Measurements from ENCODE around the gene ETV3L. TPM values are rescaled to one million over a fixed set of nuclear protein-coding genes. Genes with fewer than 3 reads are reported as not detected.

ETV3L gene
- total and polyA plus RNA-seq, 2 experiments from 2014 or later = not detected

- H3K4me2 ChIP-seq = peak overlapping the region; percentile 85
- no peaks in the 10 kb centered on the region for H3K27me3 ChIP-seq
- WGBS (ENCODE audit: low lambda C conversion rate, missing lambda C conversion rate) = under 1% methylated on average over 34 of the region's 36 CpGs
- peak overlapping the region; percentile 99 for H3K27ac ChIP-seq
- H3K4me3 ChIP-seq = peak overlapping the region; percentile 90
- peaks cover 41% of the 10 kb centered on the region for H3K79me2 ChIP-seq
- H4K20me1 ChIP-seq (ENCODE audit: insufficient read depth, poor library complexity, severe bottlenecking) = peaks cover 21% of the 10 kb centered on the region
- peaks cover 28% of the 10 kb centered on the region for H3K4me1 ChIP-seq (ENCODE audit: insufficient read depth)
- peak overlapping the region; percentile 58 for H2AFZ ChIP-seq
- H3K9me3 ChIP-seq (ENCODE audit: low read depth) = no peaks in the 10 kb centered on the region
- DNase-seq (ENCODE audit: low spot score) = peak; percentile 43
- H3K36me3 ChIP-seq (replicated peaks; ENCODE audit: insufficient read depth, low read depth) = no peaks in the 10 kb centered on the region
- H3K9me2 ChIP-seq (replicated peaks; ENCODE audit: insufficient read depth) = no peaks in the 10 kb centered on the region
- TF ChIP-seq EZH2phosphoT487 (IDR thresholded peaks at IDR 0.05; ENCODE audit: low read depth, severe bottlenecking, unreplicated experiment) (no peak), EZH2 (IDR thresholded peaks at IDR 0.05; ENCODE audit: borderline replicate concordance) (no peak), CTCF (IDR thresholded peaks at IDR 0.05; ENCODE audit: poor library complexity) (no peak)
Measured at GRCh38 chr1:157137408-157138219, 38.0 kb upstream of the ETV3L start.

GRCh38 chr1:157137046-157137407, 37.4 kb upstream of the ETV3L start:
- Histone ChIP-seq H3K4me1 (ENCODE audit: insufficient read depth) (peaks cover 30% of the 10 kb centered on the region), H4K20me1 (ENCODE audit: insufficient read depth, poor library complexity, severe bottlenecking) (peaks cover 21% of the 10 kb centered on the region), H3K9me3 (ENCODE audit: low read depth) (no peaks in the 10 kb centered on the region), H3K27me3 (no peaks in the 10 kb centered on the region), H3K79me2 (peaks cover 41% of the 10 kb centered on the region), H3K4me3 (peak overlapping the region; percentile 90), H3K27ac (peak overlapping the region; percentile 99), H3K36me3 (replicated peaks; ENCODE audit: insufficient read depth, low read depth) (no peaks in the 10 kb centered on the region), H2AFZ (no peak overlapping the region), H3K9me2 (replicated peaks; ENCODE audit: insufficient read depth) (no peaks in the 10 kb centered on the region), H3K4me2 (peak overlapping the region; percentile 85)
- peak; percentile 24 for DNase-seq (ENCODE audit: low spot score)
- TF ChIP-seq EZH2 (IDR thresholded peaks at IDR 0.05; ENCODE audit: borderline replicate concordance) (no peak), CTCF (IDR thresholded peaks at IDR 0.05; ENCODE audit: poor library complexity) (no peak), EZH2phosphoT487 (IDR thresholded peaks at IDR 0.05; ENCODE audit: low read depth, severe bottlenecking, unreplicated experiment) (no peak)
- 7% methylated on average over 4 of the region's 4 CpGs for WGBS (ENCODE audit: low lambda C conversion rate, missing lambda C conversion rate)

- Histone ChIP-seq H3K4me2 (peak overlapping the region; percentile 85), H3K27me3 (no peaks in the 10 kb centered on the region), H3K9me2 (replicated peaks; ENCODE audit: insufficient read depth) (no peaks in the 10 kb centered on the region), H2AFZ (no peak overlapping the region), H4K20me1 (ENCODE audit: insufficient read depth, poor library complexity, severe bottlenecking) (peaks cover 21% of the 10 kb centered on the region), H3K27ac (peak overlapping the region; percentile 99), H3K36me3 (replicated peaks; ENCODE audit: insufficient read depth, low read depth) (no peaks in the 10 kb centered on the region), H3K9me3 (ENCODE audit: low read depth) (no peaks in the 10 kb centered on the region), H3K79me2 (peaks cover 41% of the 10 kb centered on the region), H3K4me3 (no peak overlapping the region), H3K4me1 (ENCODE audit: insufficient read depth) (peaks cover 34% of the 10 kb centered on the region)
- TF ChIP-seq EZH2 (IDR thresholded peaks at IDR 0.05; ENCODE audit: borderline replicate concordance) = no peak
- peak; percentile 27 for TF ChIP-seq CTCF (IDR thresholded peaks at IDR 0.05; ENCODE audit: poor library complexity)
- peak; percentile 53 for DNase-seq (ENCODE audit: low spot score)
- WGBS (ENCODE audit: low lambda C conversion rate, missing lambda C conversion rate) = 38% methylated on average over 4 of the region's 4 CpGs
Measured at GRCh38 chr1:157136133-157136532, 36.5 kb upstream of the ETV3L start.

Measured in hepatocyte (in vitro differentiated cells).